SK-N-MC (cell line): Measurements from ENCODE around the gene CBX6.

ENCODE experiments used
- EZH2 ChIP-seq: fragments of 200-600 bp; sonication (generic); IDR thresholded peaks from one replicate; pipeline ENCODE4 v1.6.1; 2017; ENCODE audit warnings: antibody characterized with exemption
- POLR2AphosphoS5 ChIP-seq: IDR thresholded peaks from 2 replicates; pipeline ENCODE4 v1.6.1; 2012; ENCODE audit warnings: mild to moderate bottlenecking, low read depth, low read length, borderline replicate concordance

- no peak for TF ChIP-seq EZH2
- TF ChIP-seq POLR2AphosphoS5, result no peak
Observed at GRCh38 chr22:38879961-38880360, 7.9 kb upstream of the CBX6 start.
